Astrocyte (in vitro differentiated cells and primary cell): ENCODE measurements around the gene UGT2B15. TPM values are rescaled to one million over a fixed set of nuclear protein-coding genes. Genes with fewer than 3 reads are reported as not detected.

Source experiments
- DNase-seq: peaks from one replicate; pipeline ENCODE4 v3.0.0-alpha.2; 2010; ENCODE audit warnings: low read depth
- FAIRE-seq: peaks from 2 replicates; lab custom pipeline; 2011; peaks lifted over from hg19 to GRCh38; lab: Jason Lieb, UNC
- H2AFZ ChIP-seq: 2 replicates; pipeline ENCODE4 v1.6.0; 2012; ENCODE audit warnings: low read depth, low read length, inconsistent platforms
- H3K27ac ChIP-seq: 2 replicates; pipeline ENCODE4 v1.5.1; 2011; ENCODE audit warnings: low read depth, low read length, inconsistent platforms
- H3K27me3 ChIP-seq: 2 replicates; pipeline ENCODE4 v1.6.0; 2011; ENCODE audit warnings: low read length, inconsistent platforms; ENCODE audit not compliant: insufficient read depth
- H3K36me3 ChIP-seq: 2 replicates; pipeline ENCODE4 v1.5.1; 2011; ENCODE audit warnings: low read length, inconsistent platforms; ENCODE audit not compliant: insufficient read depth
- H3K4me1 ChIP-seq: 2 replicates; pipeline ENCODE4 v1.5.1; 2011; ENCODE audit warnings: low read length, inconsistent platforms; ENCODE audit not compliant: insufficient read depth
- H3K4me2 ChIP-seq: 2 replicates; pipeline ENCODE4 v1.6.0; 2012; ENCODE audit warnings: low read length, inconsistent platforms
- H3K4me3 ChIP-seq: 2 replicates; pipeline ENCODE4 v1.5.1; 2011; ENCODE audit warnings: low read depth, mild to moderate bottlenecking, low read length, inconsistent platforms; ENCODE audit not compliant: insufficient read depth
- H3K79me2 ChIP-seq: 2 replicates; pipeline ENCODE4 v1.6.0; 2012; ENCODE audit warnings: mild to moderate bottlenecking, low read length, inconsistent platforms; ENCODE audit not compliant: insufficient read depth
- H3K9ac ChIP-seq: 2 replicates; pipeline ENCODE4 v1.6.0; 2012; ENCODE audit warnings: mild to moderate bottlenecking, low read length, inconsistent platforms
- H3K9me3 ChIP-seq: 2 replicates; pipeline ENCODE4 v1.5.1; 2012; ENCODE audit warnings: low read depth, mild to moderate bottlenecking, low read length, inconsistent platforms; ENCODE audit not compliant: insufficient read depth
- H4K20me1 ChIP-seq: 2 replicates; pipeline ENCODE4 v1.6.0; 2012; ENCODE audit warnings: low read length, inconsistent platforms; ENCODE audit not compliant: insufficient read depth
- H3K27ac Mint-ChIP-seq: one replicate; pipeline ENCODE4 v1.8.0; 2021; ENCODE audit warnings: mild to moderate bottlenecking, mixed read lengths; ENCODE audit not compliant: unreplicated experiment
- H3K27me3 Mint-ChIP-seq: one replicate; pipeline ENCODE4 v1.8.0; 2021; ENCODE audit warnings: low read depth, mixed read lengths; ENCODE audit not compliant: unreplicated experiment
- H3K36me3 Mint-ChIP-seq: one replicate; pipeline ENCODE4 v1.8.0; 2021; ENCODE audit warnings: low read depth, mixed read lengths; ENCODE audit not compliant: unreplicated experiment
- H3K4me1 Mint-ChIP-seq: one replicate; pipeline ENCODE4 v1.8.0; 2021; ENCODE audit warnings: low read depth, mixed read lengths; ENCODE audit not compliant: unreplicated experiment
- H3K4me3 Mint-ChIP-seq: one replicate; pipeline ENCODE4 v1.8.0; 2021; ENCODE audit warnings: mild to moderate bottlenecking, moderate library complexity, mixed read lengths; ENCODE audit not compliant: unreplicated experiment
- H3K9me3 Mint-ChIP-seq: one replicate; pipeline ENCODE4 v1.8.0; 2021; ENCODE audit warnings: mild to moderate bottlenecking, mixed read lengths; ENCODE audit not compliant: unreplicated experiment
- EZH2 ChIP-seq: IDR thresholded peaks from 2 replicates; pipeline ENCODE4 v1.6.1; 2012; ENCODE audit warnings: mild to moderate bottlenecking, low read length, inconsistent platforms; ENCODE audit not compliant: insufficient read depth
- total RNA-seq: library from RNA; stranded (reverse); gene quantifications from 2 replicates; pipeline ENCODE4 v1.2.1, GENCODE V29; 2021
- TF ChIP-seq, protein P1 (sequence below): IDR thresholded peaks from 2 replicates; pipeline ENCODE4 v1.5.1; 2011; ENCODE audit warnings: low read depth, mild to moderate bottlenecking, inconsistent platforms, low read length, moderate library complexity; ENCODE audit not compliant: insufficient read depth

Gene UGT2B15
- total RNA-seq, 1 donor from 2014 or later, result not detected

DNA sequence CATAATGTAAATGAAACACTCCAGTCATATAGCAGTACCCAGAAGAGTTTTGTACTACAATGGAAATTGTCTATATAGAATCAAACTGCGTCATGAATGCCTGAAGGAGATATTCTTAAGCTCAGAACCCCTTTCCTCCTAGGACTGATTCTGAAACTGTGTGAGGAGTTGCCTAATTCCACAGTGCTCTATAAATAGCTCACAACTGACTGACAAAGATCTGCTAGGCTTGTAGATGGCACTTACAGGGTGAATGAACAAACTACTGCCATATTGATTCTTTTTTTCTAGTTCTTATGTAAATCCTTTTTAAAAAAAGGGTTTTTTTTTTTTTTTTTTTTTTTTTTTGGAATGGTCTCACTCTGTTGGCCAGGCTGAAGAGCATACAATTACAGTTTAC is 64.2 kb downstream of the UGT2B15 start:
- no peak for FAIRE-seq
- Mint-ChIP-seq H3K4me1 (no peaks in the 10 kb centered on the region), H3K36me3 (no peaks in the 10 kb centered on the region), H3K4me3 (no peak overlapping the region), H3K9me3 (peaks cover 6% of the 10 kb centered on the region), H3K27ac (no peak overlapping the region), H3K27me3 (no peaks in the 10 kb centered on the region)
- no peak for DNase-seq
- Histone ChIP-seq H3K79me2 (no peaks in the 10 kb centered on the region), H3K4me3 (no peak overlapping the region), H3K9ac (no peak overlapping the region), H3K27ac (no peak overlapping the region), H3K4me1 (no peaks in the 10 kb centered on the region), H3K9me3 (no peaks in the 10 kb centered on the region), H2AFZ (no peak overlapping the region), H3K27me3 (no peaks in the 10 kb centered on the region), H3K4me2 (no peak overlapping the region), H3K36me3 (no peaks in the 10 kb centered on the region), H4K20me1 (no peaks in the 10 kb centered on the region)
- TF ChIP-seq, protein P1, sequence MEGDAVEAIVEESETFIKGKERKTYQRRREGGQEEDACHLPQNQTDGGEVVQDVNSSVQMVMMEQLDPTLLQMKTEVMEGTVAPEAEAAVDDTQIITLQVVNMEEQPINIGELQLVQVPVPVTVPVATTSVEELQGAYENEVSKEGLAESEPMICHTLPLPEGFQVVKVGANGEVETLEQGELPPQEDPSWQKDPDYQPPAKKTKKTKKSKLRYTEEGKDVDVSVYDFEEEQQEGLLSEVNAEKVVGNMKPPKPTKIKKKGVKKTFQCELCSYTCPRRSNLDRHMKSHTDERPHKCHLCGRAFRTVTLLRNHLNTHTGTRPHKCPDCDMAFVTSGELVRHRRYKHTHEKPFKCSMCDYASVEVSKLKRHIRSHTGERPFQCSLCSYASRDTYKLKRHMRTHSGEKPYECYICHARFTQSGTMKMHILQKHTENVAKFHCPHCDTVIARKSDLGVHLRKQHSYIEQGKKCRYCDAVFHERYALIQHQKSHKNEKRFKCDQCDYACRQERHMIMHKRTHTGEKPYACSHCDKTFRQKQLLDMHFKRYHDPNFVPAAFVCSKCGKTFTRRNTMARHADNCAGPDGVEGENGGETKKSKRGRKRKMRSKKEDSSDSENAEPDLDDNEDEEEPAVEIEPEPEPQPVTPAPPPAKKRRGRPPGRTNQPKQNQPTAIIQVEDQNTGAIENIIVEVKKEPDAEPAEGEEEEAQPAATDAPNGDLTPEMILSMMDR, result no peak
- TF ChIP-seq EZH2, result no peak

DNA sequence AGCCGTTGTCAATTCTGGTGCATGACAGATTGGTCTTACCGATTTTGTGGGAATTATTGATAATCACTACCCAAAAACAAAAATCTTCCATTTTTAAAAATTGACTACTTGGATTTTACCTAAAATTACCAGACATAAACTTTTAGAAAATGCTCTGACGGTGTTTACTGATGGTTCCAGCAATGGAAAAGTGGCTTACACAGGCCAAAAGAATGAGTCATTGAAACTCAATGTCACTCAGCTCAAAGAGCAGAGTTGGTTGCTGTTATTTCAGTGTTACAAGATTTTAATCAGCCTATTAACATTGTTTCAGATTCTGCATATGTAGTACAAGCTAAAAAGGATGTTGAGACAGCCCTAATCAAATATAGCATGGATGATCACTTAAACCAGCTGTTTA is 71.3 kb downstream of the UGT2B15 start:
- Histone ChIP-seq H3K9me3 (no peaks in the 10 kb centered on the region), H3K36me3 (no peaks in the 10 kb centered on the region), H4K20me1 (no peaks in the 10 kb centered on the region), H3K27ac (no peak overlapping the region), H3K4me3 (no peak overlapping the region), H3K4me2 (no peak overlapping the region), H3K4me1 (no peaks in the 10 kb centered on the region), H2AFZ (no peak overlapping the region), H3K9ac (no peak overlapping the region), H3K79me2 (no peaks in the 10 kb centered on the region), H3K27me3 (no peaks in the 10 kb centered on the region)
- TF ChIP-seq, protein P1, result no peak
- no peak for TF ChIP-seq EZH2
- Mint-ChIP-seq H3K27ac (no peak overlapping the region), H3K9me3 (peaks cover under 1% of the 10 kb centered on the region), H3K36me3 (no peaks in the 10 kb centered on the region), H3K27me3 (no peaks in the 10 kb centered on the region), H3K4me1 (peaks cover 11% of the 10 kb centered on the region), H3K4me3 (no peak overlapping the region)
- FAIRE-seq (no peak), DNase-seq (no peak)

DNA sequence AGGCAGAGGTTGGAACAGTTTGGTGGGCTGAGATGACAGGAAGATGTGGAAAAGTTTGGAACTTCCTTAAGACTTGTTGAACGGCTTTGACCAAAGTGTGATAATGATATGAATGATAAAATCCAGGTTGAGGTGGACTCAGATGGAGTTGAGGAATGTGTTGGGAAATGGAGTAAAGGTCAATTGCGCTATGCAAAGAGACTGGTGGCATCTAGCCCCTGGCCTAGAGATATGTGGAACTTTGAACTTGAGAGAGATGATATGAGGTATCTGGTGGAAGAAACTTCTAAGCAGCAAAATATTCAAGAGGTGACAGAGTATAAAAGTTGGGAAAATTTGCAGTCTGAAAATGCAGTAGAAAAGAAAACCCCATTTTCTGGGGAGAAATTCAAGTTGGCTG is 73.0 kb downstream of the UGT2B15 start:
- Mint-ChIP-seq H3K27me3 (no peaks in the 10 kb centered on the region), H3K9me3 (no peaks in the 10 kb centered on the region), H3K36me3 (no peaks in the 10 kb centered on the region), H3K4me1 (peaks cover 13% of the 10 kb centered on the region), H3K27ac (no peak overlapping the region), H3K4me3 (no peak overlapping the region)
- Histone ChIP-seq H3K4me2 (no peak overlapping the region), H3K79me2 (no peaks in the 10 kb centered on the region), H3K4me1 (no peaks in the 10 kb centered on the region), H3K36me3 (no peaks in the 10 kb centered on the region), H4K20me1 (no peaks in the 10 kb centered on the region), H2AFZ (no peak overlapping the region), H3K27me3 (no peaks in the 10 kb centered on the region), H3K9me3 (no peaks in the 10 kb centered on the region), H3K27ac (no peak overlapping the region), H3K9ac (no peak overlapping the region), H3K4me3 (no peak overlapping the region)
- DNase-seq, result no peak
- no peak for FAIRE-seq
- TF ChIP-seq EZH2, result no peak
- TF ChIP-seq, protein P1, result no peak

Other genes with a start within 250 kb of the UGT2B15 start
- 0.41 TPM in 1 of 2 replicates, not detected in the other for gene TMPRSS11E, start 223.2 kb downstream of the UGT2B15 start, total RNA-seq
- not detected in 2 replicates for gene UGT2B17, start 94.3 kb downstream of the UGT2B15 start, total RNA-seq
- not detected in 2 replicates for gene UGT2B10, start 145.3 kb upstream of the UGT2B15 start, total RNA-seq